ENCODE measurements around the gene PTPN7.

GRCh38 chr1:202154766-202155477 lies 5.5 kb downstream of the PTPN7 start:
- TF ChIP-seq EZH2phosphoT487 (IDR thresholded peaks at IDR 0.05; ENCODE audit: low read depth), result no peak
- TF ChIP-seq, protein P1, sequence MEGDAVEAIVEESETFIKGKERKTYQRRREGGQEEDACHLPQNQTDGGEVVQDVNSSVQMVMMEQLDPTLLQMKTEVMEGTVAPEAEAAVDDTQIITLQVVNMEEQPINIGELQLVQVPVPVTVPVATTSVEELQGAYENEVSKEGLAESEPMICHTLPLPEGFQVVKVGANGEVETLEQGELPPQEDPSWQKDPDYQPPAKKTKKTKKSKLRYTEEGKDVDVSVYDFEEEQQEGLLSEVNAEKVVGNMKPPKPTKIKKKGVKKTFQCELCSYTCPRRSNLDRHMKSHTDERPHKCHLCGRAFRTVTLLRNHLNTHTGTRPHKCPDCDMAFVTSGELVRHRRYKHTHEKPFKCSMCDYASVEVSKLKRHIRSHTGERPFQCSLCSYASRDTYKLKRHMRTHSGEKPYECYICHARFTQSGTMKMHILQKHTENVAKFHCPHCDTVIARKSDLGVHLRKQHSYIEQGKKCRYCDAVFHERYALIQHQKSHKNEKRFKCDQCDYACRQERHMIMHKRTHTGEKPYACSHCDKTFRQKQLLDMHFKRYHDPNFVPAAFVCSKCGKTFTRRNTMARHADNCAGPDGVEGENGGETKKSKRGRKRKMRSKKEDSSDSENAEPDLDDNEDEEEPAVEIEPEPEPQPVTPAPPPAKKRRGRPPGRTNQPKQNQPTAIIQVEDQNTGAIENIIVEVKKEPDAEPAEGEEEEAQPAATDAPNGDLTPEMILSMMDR (IDR thresholded peaks at IDR 0.05; ENCODE audit: low read depth, low read length), result peak; percentile 93

Measured in OCI-LY3 (cell line).